Stimulated activated CD4-positive, alpha-beta T cell treated with anti-CD3 and anti-CD28 coated beads, Interleukin-12 subunit alpha, Interleukin-12 subunit beta, amount 100 ng/mL, for 48 hours (primary cell): ENCODE data around the gene EFCAB12.
A peak's percentile ranks its signal among the peaks of the same experiment; 100 is the strongest.

Source experiments
- DNase-seq, 3 donors: peaks; one replicate each; pipeline ENCODE4 v3.0.0-alpha.2; 2020; ENCODE audit warnings: low read depth in 2 of 3, low spot score in 1 of 3

Gene EFCAB12

DNA sequence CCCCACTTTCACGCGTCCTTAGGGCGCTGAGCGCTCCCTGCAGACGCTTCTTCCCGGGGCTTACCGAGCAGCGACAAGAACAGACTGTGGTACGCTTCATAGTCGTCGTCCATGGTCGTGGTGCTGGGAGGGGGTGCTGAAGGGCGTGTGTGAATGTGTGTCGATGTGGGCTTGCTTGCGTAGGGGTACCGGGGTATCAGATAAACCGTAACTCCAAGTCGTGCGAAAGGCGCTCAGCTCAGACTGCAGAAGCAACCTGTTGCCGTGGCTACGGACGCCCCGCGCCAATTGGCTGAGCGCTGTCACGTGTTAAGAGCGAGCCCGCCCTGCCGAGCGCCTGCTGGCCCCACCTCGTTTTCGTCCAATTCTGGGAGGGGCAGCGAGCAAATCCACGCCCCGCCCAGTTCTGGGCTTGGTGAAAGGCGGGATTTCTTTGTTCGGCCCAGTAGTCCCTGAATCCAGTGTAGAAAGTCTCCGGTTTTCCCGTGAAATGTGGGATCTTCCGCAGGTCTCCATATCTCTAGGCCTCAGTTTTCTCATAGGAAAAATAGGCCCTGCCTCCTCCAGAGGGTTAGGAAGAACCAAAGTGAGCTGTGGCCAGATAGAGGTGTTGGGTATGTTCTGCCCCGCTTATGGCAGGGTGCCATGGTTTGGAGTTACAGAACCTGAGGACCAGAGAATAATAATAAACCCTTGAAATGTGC, at the start of gene EFCAB12:
EFCAB12 (minus strand) TSS at position 261 of the 704 bp plus-strand sequence; CDS start at position 113, 148 bp downstream.
- DNase-seq: peak; percentile 83 to 86 (median 84)

DNA sequence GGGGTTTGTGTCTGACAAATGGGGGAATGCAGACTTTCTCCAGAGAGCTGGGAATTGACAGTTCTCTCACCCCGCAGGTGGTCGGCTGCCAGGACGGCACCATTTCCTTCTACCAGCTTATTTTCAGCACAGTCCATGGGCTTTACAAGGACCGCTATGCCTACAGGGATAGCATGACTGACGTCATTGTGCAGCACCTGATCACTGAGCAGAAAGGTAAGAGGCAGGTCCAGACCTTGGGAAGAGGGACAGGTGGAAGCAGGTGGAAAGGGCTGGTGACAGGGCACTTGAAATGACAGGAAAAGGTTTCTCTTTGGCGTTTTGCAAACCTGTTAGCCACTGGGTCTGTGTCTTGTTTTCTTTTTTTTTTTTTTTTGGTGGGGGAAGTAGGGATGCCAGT, 48.1 kb upstream of the EFCAB12 start:
- no peak for DNase-seq

DNA sequence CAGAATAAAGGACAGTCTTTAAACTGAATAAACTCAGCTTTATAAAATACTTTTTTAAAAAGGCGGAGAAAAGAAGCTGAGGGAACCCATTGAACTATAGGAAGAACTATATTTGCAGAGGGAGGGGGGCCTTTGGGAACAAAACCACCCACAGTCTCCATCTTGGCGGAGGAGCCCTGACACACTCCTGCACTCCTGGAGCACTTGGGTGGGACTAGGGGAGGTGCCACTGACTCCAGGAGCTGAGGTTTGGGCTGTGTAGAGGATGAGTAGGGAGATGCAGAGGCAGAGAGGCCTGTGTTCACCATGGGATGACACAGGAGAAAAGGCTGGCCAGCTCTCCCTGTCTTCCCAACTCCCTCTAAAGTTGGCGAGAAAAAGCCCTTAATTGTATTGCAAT, 47.4 kb upstream of the EFCAB12 start:
- no peak for DNase-seq

GRCh38 chr3:129474984-129475804, 46.8 kb upstream of the EFCAB12 start:
- DNase-seq: no peak

GRCh38 chr3:129473769-129474152, 45.3 kb upstream of the EFCAB12 start:
- no peak for DNase-seq

- no peak for DNase-seq
Measured at GRCh38 chr3:129473067-129473768, 44.8 kb upstream of the EFCAB12 start.

GRCh38 chr3:129470861-129471260, 42.4 kb upstream of the EFCAB12 start:
- no peak for DNase-seq

- DNase-seq: no peak
Measured at GRCh38 chr3:129469026-129469425, 40.6 kb upstream of the EFCAB12 start.

GRCh38 chr3:129467932-129468331, 39.5 kb upstream of the EFCAB12 start:
- DNase-seq: no peak

GRCh38 chr3:129463716-129464115, 35.3 kb upstream of the EFCAB12 start:
- no peak for DNase-seq

GRCh38 chr3:129463094-129463493, 34.7 kb upstream of the EFCAB12 start:
- DNase-seq: no peak

- no peak for DNase-seq
Measured at GRCh38 chr3:129462361-129462968, 34.0 kb upstream of the EFCAB12 start.

DNA sequence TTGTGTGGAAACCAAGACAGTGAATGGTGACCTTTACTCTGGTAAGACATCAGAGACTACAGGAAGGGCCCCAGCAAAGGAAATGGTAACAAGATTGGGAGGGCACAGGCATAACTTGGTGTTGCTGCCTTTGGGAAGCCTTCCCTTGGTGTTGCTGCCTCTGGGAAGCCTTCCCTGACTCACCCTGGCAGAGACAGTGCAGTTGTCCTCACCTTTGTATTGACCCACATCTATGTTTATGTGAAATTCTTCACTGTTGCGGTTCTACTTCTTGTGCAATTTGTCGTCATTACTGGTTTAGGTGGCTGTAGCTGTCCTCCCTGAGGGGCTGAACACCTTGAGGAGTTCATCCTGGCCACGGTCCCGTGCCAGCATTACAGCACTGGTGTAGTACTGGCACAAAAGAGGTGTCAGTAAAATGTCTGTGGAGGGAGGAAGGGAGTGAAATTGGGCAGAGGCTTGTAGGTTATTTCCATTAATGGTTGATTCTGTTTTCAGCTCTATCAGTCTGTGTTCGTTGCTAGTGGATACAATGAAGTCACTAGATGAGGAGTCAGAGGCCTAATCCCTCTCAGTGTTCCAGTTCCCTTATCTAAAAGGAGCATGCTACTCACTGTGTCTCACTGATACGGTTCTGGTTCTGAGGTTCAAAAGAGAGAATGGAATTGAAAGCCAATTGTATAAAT, 33.2 kb upstream of the EFCAB12 start:
- no peak for DNase-seq

- DNase-seq: no peak
Measured at GRCh38 chr3:129461022-129461421, 32.6 kb upstream of the EFCAB12 start.

DNA sequence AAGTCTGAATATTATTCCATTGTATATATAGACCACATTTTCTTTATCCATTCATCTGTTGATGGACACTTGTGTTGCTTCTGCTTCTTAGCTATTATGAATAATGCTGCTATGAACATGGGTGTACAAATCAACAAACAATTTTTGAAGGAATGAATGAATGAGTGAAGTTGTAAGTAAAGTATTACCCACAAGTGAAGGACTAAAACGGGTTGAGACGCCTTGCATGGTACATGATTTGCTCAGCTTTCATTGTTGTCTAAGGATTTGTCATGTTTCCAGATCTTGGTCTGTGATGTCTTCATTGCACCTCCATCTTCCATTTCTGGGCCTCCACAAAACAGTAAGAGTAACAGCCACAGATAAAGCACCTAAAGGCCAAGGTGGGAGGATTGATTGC, 32.1 kb upstream of the EFCAB12 start:
- no peak for DNase-seq

- DNase-seq: no peak
Measured at GRCh38 chr3:129460155-129460554, 31.7 kb upstream of the EFCAB12 start.

DNA sequence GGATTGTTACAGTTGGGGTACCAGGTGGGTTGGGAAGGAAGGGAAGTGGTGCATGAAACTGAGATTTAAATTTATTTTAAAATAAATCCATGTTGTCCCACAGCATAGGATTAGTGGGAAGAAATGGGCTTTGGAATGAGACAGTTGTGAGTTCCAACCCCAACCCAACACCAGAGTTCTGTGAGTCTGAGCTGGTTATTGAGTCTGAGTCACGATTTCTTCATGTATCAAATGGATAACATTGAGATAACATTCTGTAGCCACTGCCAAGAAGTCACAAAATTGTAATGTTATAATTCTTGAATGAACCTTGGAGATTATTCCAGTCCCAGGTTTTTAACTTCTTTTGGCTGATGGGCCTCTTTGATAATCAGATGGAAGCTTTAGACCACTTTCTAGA, 25.3 kb upstream of the EFCAB12 start:
- no peak for DNase-seq

DNA sequence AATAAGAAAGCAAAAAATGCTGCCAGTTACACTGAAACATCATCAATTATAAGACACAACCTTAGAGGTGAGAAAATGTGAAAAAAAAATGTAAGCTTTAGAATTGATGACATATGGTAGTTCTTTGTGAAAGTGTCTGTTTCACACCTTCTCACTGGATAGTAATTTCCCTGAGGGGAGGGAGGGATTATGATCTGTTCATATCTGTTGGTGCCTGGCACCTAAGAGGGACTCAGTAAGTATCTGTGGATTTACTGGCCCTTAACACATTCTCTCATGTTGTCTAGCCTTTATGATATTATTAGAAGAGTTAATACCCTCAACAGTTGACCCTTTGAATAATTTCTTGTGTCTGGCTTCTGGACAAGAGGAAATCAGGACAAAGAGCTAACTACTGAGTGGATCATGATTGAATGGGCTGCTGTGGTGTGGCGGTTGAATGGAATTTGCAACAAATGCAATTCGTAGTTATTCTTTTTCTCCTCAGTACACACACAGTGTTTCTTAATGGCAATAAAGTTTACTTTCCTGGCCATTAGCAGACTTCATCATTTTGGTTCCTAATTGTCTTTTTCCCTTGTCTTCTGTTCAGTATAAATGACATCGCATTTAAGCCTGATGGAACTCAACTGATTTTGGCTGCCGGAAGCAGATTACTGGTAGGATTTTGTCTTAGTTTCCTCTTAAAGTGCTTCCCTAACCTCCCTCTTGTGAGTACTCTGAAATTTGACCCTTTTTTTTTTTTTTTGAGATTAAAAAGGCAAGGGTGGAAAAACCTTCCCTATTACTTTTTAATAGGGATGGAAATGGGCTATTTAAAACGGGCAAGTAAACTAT, 21.1 kb upstream of the EFCAB12 start:
- DNase-seq: no peak

- no peak for DNase-seq
Measured at GRCh38 chr3:129448186-129448895, 19.9 kb upstream of the EFCAB12 start.
